SIG-M5 treated with dmso at 0.1 percent for 504 hours (cell line): Measurements from ENCODE around the gene DNAJB2.
"Not testable (repeated sequence)": the region's sequence is repeated elsewhere in the genome, so short reads cannot be mapped to it uniquely, and the experiment has no call there.

Experiments
- DNase-seq: peaks from one replicate; lab custom pipeline; 2025; ENCODE audit not compliant: unreplicated experiment; lab: John Stamatoyannopoulos, UW

Gene DNAJB2

GRCh38 chr2:219254590-219255201 lies 24.5 kb upstream of the DNAJB2 start:
- peak; percentile 90 for DNase-seq

DNA sequence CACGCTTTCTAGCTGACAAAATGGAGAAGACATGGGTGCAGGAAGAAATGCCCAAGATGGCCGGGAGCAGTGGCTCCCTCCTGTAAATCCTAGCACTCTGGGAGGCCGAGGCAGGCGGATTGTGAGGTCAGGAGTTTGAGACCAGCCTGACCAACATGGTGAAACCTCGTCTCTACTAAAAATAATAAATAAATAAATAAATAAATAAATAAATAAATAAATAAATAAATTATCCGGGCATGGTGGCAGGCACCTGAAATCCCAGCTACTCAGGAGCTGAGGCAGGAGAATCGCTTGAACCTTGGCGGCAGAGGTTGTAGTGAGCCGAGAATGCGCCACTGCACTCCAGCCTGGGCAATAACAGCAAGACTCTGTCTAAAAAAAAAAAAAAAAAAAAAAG lies 20.2 kb upstream of the DNAJB2 start:
- DNase-seq, result not testable (repeated sequence)

- no peak for DNase-seq
Measured at GRCh38 chr2:219261024-219261855, 17.9 kb upstream of the DNAJB2 start.

- no peak for DNase-seq
Measured at GRCh38 chr2:219266232-219266631, 12.9 kb upstream of the DNAJB2 start.

GRCh38 chr2:219266886-219267285 lies 12.3 kb upstream of the DNAJB2 start:
- DNase-seq, result no peak

DNA sequence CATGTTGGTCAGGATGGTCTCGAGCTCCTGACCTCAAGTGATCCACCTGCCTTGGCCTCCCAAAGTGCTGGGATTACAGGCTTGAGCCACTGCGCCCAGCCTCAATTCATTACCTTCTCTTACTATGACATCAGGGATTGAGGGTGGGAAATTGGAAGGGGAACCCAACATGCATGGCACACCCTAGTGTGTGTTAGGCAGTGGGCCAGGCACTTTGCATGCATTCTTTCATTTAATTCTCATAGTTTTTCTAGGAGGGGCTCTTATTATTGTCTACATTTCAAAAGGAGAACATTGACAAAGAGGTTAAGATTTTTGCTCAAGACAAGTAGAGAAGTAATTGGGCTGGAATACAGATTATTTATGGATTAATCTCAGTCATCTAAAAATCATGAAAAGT lies 10.9 kb upstream of the DNAJB2 start:
- DNase-seq, result no peak

GRCh38 chr2:219269362-219270054 lies 9.7 kb upstream of the DNAJB2 start:
- no peak for DNase-seq

DNA sequence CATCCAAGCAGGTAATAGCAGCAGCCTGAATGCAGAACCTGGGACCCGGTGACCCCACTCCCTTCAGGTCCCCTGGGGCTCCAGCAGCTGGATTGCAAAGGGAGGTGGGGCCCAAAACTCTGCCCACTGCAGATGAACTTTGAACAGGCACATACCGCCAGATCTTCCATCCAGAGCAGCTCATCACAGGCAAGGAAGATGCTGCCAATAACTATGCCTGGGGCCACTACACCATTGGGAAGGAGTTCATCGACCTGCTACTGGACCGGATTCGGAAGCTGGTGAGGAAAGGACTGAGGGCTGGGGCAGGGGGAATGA lies 9.2 kb upstream of the DNAJB2 start:
- DNase-seq, result no peak

- DNase-seq, result no peak
Measured at GRCh38 chr2:219271021-219271420, 8.1 kb upstream of the DNAJB2 start.

GRCh38 chr2:219272356-219272755 lies 6.8 kb upstream of the DNAJB2 start:
- DNase-seq, result no peak

- DNase-seq, result no peak
Measured at GRCh38 chr2:219272995-219273394, 6.2 kb upstream of the DNAJB2 start.

GRCh38 chr2:219273937-219274336 lies 5.2 kb upstream of the DNAJB2 start:
- DNase-seq, result no peak

- no peak for DNase-seq
Measured at GRCh38 chr2:219274361-219274921, 4.7 kb upstream of the DNAJB2 start.

DNA sequence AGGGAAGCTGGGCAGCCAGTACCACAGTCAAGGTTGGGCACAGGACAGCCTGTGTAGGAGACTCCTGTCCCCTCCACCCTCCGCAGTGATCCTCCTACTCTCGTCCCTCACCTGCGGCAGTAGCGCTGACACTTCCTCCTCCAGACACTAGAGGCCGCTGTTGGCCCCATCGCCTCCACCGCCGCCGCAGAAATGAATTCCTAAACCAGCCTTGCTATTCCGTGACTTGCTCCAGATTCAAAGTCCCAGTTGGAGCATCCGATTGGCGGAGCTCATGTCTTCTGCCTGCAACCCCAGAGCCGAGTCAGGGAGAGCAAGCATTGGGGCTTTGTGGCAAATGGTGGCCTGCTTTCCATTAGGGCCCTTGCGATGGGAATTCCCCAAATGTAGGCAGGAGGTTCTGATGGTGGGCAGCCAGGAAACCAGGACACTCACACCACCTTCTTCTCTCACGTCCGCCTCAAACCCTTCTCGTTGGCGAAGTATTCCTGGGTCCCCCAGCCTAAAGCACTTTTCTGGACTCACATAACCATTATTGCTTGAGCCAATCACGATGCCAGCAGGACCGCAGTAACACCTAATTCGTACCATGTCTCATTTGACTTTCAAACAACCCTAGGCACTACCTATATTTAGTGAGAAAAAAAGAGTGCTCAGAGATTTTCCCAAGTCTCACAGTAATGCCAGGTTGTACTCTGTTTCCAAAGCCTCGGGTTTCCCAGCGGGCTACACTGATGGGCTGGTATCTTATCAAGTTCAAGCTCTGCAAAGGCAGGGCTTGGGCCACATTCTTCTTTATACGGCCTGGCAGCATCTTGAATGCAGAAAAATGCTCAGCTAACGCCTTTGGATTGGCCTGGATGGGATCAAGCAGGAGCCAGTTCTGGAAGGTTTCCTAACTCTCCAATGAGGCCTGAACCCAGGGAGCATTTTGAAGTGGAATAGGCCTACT lies 1.2 kb upstream of the DNAJB2 start:
- DNase-seq, result peak; percentile 70

DNA sequence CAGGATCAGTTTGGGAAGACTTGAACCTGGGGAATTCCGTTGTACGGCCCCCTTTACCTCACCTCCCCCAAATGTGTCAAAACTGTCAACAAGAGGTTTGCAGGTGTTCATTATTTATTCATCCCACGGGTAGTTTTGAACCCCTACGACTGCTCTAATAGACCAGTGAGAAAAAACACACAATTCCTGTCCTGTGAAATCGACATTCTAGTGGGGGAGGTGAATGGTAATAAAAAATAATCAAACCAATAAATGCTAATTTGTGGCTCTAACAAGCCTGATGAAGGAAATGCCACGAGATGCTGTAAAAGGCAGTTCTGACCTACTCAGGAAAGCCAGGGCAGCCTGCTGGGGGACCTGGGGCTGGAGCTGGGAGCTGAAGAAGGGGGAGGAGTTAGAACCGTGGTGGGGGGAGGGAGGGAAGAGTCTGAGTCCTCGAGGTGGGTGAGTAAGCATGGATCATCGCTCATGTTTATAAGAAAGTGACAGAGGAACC lies 463 bp upstream of the DNAJB2 start:
- DNase-seq, result no peak

GRCh38 chr2:219279916-219280516 lies 850 bp downstream of the DNAJB2 start:
- DNase-seq, result no peak

- no peak for DNase-seq
Measured at GRCh38 chr2:219280651-219281050, 1.5 kb downstream of the DNAJB2 start.

- DNase-seq, result no peak
Measured at GRCh38 chr2:219281588-219281987, 2.4 kb downstream of the DNAJB2 start.

- no peak for DNase-seq
Measured at GRCh38 chr2:219282375-219282774, 3.2 kb downstream of the DNAJB2 start.

DNA sequence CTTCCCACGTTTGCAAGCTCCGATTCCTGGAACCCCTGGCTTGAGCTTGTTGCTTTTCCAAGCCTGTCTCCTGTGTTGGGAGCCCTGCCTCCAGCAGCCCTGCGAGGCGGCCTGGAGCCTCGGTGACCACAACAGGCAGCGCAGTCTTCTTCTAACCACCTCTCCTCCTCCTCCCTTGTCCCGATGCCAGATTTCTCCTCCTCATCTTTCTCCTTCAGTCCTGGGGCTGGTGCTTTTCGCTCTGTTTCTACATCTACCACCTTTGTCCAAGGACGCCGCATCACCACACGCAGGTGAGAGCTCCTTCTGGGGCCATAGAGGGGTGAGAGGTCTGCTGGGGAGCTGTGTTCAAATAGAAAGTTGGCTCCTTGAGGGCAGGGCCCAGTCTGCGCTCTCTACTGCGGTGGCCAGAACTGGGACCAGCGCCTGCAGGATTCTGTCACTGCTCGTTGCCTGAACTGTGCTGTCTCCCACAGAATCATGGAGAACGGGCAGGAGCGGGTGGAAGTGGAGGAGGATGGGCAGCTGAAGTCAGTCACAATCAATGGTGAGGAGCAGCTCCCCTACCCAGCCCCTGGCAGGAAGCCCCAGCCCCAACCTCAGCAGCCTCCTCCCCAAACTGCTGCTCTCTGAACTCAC lies 3.9 kb downstream of the DNAJB2 start:
- no peak for DNase-seq
